Aorta (tissue), 5 donors: Measurements from ENCODE around the gene ANO6. TPM values are rescaled to one million over a fixed set of nuclear protein-coding genes. Genes with fewer than 3 reads are reported as not detected.
"Not testable (repeated sequence)": the region's sequence is repeated elsewhere in the genome, so short reads cannot be mapped to it uniquely, and the experiment has no call there.

Source experiments
- ATAC-seq: fragments of 200-7000 bp; cut with Tn5 transposase; one replicate; pipeline ENCODE4 v1.9.1; 2022; ENCODE audit warnings: moderate library complexity; ENCODE audit not compliant: low FRiP score
- DNase-seq, 2 donors: peaks; one replicate each; pipeline ENCODE4 v3.0.0-alpha.2; 2020
- H3K27ac ChIP-seq, 2 donors: one replicate each; pipeline ENCODE4 v1.5.1; 2013; ENCODE audit warnings: low read length in 2 of 2, mild to moderate bottlenecking in 2 of 2, moderate library complexity in 2 of 2, control low read depth in 1 of 2, inconsistent platforms in 1 of 2, low read depth in 1 of 2
- H3K27me3 ChIP-seq, 2 donors: one replicate each; pipeline ENCODE4 v1.6.1; 2013; ENCODE audit warnings: control low read depth in 1 of 2, low read length in 1 of 2, mild to moderate bottlenecking in 1 of 2, moderate library complexity in 1 of 2; ENCODE audit not compliant: insufficient read depth in 2 of 2, control insufficient read depth in 1 of 2
- H3K36me3 ChIP-seq, 2 donors: one replicate each; pipeline ENCODE4 v1.6.1; 2013; ENCODE audit warnings: control low read depth in 1 of 2, low read length in 1 of 2, mild to moderate bottlenecking in 1 of 2; ENCODE audit not compliant: insufficient read depth in 2 of 2, control insufficient read depth in 1 of 2
- H3K4me1 ChIP-seq, 2 donors: one replicate each; pipeline ENCODE4 v1.6.1; 2013; ENCODE audit warnings: low read length in 2 of 2, control low read depth in 1 of 2, mild to moderate bottlenecking in 1 of 2, moderate library complexity in 1 of 2; ENCODE audit not compliant: insufficient read depth in 2 of 2, control insufficient read depth in 1 of 2
- H3K4me3 ChIP-seq, 2 donors: one replicate each; pipeline ENCODE4 v1.5.1; 2013; ENCODE audit warnings: low read length in 2 of 2, control low read depth in 1 of 2, mild to moderate bottlenecking in 1 of 2
- H3K9me3 ChIP-seq: one replicate; pipeline ENCODE4 v1.6.1; 2013; ENCODE audit warnings: mild to moderate bottlenecking, low read length; ENCODE audit not compliant: control insufficient read depth
- WGBS, 2 donors: extraction: QIAGEN DNeasy Blood & Tissue Kit; methylation state at CpG; one replicate each; pipeline ENCODE4 v1.1.7; 2013; 5-methylcytosine and 5-hydroxymethylcytosine counted together
- intact Hi-C, 2 donors: fragments of 100-400 bp; cut with DNase I; formaldehyde crosslinking; loops; one replicate each; pipeline versions ENCODE4 v1.14.2 to v1.15.0; 2022
- polyA plus RNA-seq, 2 donors: library from polyadenylated mRNA; stranded (reverse); fragments of 200-250 nt; gene quantifications; one replicate each; pipeline ENCODE4 v1.2.3, GENCODE V29; 2013
- total RNA-seq, 2 donors: library from RNA; stranded (reverse); fragmentation: NEBNext Ultra II Directional; extraction: Animal tissue kit (Norgen Biotek cat#: 25700); gene quantifications; one replicate each; pipeline ENCODE4 v1.2.1, GENCODE V29; 2021
- donor health status: healthy with polysubstance abuse.
- donor health status: Bipolar disorder and iron deficiency.
- donor health status: DM: no; HTN: no; CAD: no.
- donor health status: DM: no; HTN: no; CAD: no.
- donor health status: DM: yes; HTN: yes; CAD: no.

The ANO6 gene
- total and polyA plus RNA-seq, 4 donors, result 16.0 to 129 (median 64.6) TPM

DNA sequence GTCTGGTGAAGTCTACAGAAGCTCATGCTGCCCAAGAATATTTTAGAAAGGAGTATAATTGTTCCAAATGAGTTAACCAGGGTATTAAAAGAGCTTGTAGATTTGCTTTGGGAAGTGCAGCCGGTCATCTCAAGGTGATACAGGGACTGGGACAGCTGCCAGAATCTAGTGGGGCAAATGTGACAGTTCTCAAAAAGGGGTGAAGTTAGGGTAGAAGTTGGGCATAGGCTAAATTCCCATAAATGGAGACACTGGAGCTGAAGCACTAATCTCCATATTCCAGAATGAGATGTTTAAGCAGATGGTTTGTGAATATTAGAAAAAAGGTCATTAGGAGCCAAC is 94.7 kb downstream of the ANO6 start:
- H3K4me3 ChIP-seq, result no peak overlapping the region
- H3K27ac ChIP-seq, result peak overlapping the region; percentile 81 to 90
- ATAC-seq, result no peak
- no peak for DNase-seq
- H3K9me3 ChIP-seq, result no peaks in the 10 kb centered on the region
- H3K4me1 ChIP-seq, result peaks cover 11% of the 10 kb centered on the region in 2 donors
- intact Hi-C loops, result no loop called here
- no peaks in the 10 kb centered on the region for H3K27me3 ChIP-seq
- H3K36me3 ChIP-seq, result peaks cover 2 to 3% of the 10 kb centered on the region in 2 donors
- WGBS, 2 donors, result 6 to 12% methylated on average over 1 of the region's 1 CpG

- ATAC-seq (no peak), DNase-seq (no peak)
- intact Hi-C loops, result no loop called here
- H3K4me1 ChIP-seq, result peaks cover 4 to 8% of the 10 kb centered on the region in 2 donors
- H3K27ac ChIP-seq, result peak overlapping the region in 1 of 2 donors; percentile 28
- peaks cover 2 to 3% of the 10 kb centered on the region in 2 donors for H3K36me3 ChIP-seq
- H3K4me3 ChIP-seq, result no peak overlapping the region
- WGBS, 2 donors, result 25 to 31% methylated on average over 1 of the region's 1 CpG
- no peaks in the 10 kb centered on the region for H3K27me3 ChIP-seq
- no peaks in the 10 kb centered on the region for H3K9me3 ChIP-seq
These were observed 96.1 kb downstream of the ANO6 start for GRCh38 chr12:45312012-45312411.

DNA sequence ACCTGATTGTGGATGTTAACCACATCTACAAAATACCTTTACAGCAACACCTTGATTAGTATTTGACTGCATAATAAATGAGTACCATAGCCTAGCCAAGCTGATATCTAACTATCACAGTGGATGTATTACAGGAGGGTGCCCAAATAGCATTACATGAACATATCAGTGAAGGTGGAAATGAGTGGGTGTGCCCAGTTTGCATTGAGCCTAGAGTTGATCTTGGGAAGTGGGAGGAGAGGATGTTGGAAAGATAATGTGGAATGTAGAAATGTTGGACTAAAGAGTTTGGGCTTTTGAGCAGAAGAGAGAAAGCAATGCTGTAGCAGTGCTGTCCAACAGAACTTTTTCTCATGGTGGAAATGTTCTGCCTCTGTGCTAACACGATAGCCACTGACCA is 98.9 kb downstream of the ANO6 start:
- 91 to 94% methylated on average over 1 of the region's 1 CpG for WGBS, 2 donors
- no peak for DNase-seq
- intact Hi-C loops, result no loop called here
- Histone ChIP-seq H3K4me3 (no peak overlapping the region), H3K27ac (no peak overlapping the region), H3K36me3 (peaks cover 2 to 3% of the 10 kb centered on the region in 2 donors), H3K9me3 (no peaks in the 10 kb centered on the region), H3K4me1 (peaks cover 4% of the 10 kb centered on the region in 2 donors), H3K27me3 (no peaks in the 10 kb centered on the region)
- ATAC-seq, result no peak

- no peaks in the 10 kb centered on the region for H3K9me3 ChIP-seq
- 89 to 94% methylated on average over 4 of the region's 4 CpGs for WGBS, 2 donors
- peak overlapping the region in 1 of 2 donors; percentile 40 for H3K27ac ChIP-seq
- DNase-seq, result no peak
- H3K27me3 ChIP-seq, result no peaks in the 10 kb centered on the region
- ATAC-seq, result no peak
- intact Hi-C loops, result no loop called here
- no peak overlapping the region for H3K4me3 ChIP-seq
- H3K4me1 ChIP-seq, result peaks cover 4% of the 10 kb centered on the region in 2 donors
- H3K36me3 ChIP-seq, result peaks cover 2 to 3% of the 10 kb centered on the region in 2 donors
These were observed 99.6 kb downstream of the ANO6 start for GRCh38 chr12:45315462-45315861.

DNA sequence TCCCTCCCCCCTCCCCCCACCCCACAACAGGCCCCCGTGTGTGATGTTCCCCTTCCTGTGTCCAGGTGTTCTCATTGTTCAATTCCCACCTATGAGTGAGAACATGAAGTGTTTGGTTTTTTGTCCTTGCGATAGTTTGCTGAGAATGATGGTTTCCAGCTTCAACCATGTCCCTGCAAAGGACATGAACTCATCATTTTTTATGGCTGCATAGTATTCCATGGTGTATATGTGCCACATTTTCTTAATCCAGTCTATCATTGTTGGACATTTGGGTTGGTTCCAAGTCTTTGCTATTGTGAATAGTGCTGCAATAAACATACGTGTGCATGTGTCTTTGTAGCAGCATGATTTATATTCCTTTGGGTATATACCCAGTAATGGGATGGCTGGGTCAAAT is 101.4 kb downstream of the ANO6 start:
- H3K9me3 ChIP-seq, H3K4me3 ChIP-seq, H3K27me3 ChIP-seq, H3K36me3 ChIP-seq, H3K27ac ChIP-seq, intact Hi-C loops, ATAC-seq, DNase-seq, H3K4me1 ChIP-seq: not testable (repeated sequence)
- 84 to 100% methylated on average over 2 to 3 of the region's 3 CpGs for WGBS, 2 donors

DNA sequence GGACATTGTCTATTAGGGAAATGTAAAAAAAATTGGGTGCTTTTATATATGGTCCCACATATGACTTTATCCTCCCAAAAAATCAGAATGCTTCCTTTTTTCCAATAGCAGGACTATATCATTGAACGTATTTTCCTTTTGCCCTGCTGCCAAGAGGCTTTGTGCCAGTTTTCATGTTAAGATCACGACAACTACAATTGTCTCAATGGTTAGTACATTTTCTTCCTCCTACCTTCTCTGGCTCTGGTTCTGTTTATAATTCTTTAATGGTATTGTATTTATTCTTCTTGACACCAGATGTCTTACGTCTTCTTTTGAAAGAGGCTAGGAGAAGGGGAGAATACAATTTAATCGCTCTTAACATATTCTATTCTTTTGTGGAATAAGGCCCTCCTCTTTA is 106.9 kb downstream of the ANO6 start:
- DNase-seq, result no peak
- 47 to 53% methylated on average over 4 of the region's 4 CpGs for WGBS, 2 donors
- no peak for ATAC-seq
- intact Hi-C loops, result no loop called here
- Histone ChIP-seq H3K4me1 (peaks cover 6 to 12% of the 10 kb centered on the region in 2 donors), H3K36me3 (no peaks in the 10 kb centered on the region), H3K9me3 (no peaks in the 10 kb centered on the region), H3K4me3 (no peak overlapping the region), H3K27ac (no peak overlapping the region), H3K27me3 (no peaks in the 10 kb centered on the region)

- WGBS, 2 donors, result 3 to 6% methylated on average over 4 of the region's 4 CpGs
- no peaks in the 10 kb centered on the region for H3K36me3 ChIP-seq
- ATAC-seq (no peak), DNase-seq (no peak)
- H3K9me3 ChIP-seq, result peaks cover 1% of the 10 kb centered on the region
- peaks cover 10 to 18% of the 10 kb centered on the region in 2 donors for H3K4me1 ChIP-seq
- peak overlapping the region in 1 of 2 donors; percentile 43 for H3K27ac ChIP-seq
- intact Hi-C loops, result no loop called here
- no peak overlapping the region for H3K4me3 ChIP-seq
- H3K27me3 ChIP-seq, result no peaks in the 10 kb centered on the region
These were observed 108.5 kb downstream of the ANO6 start for GRCh38 chr12:45324391-45324790.

GRCh38 chr12:45326358-45326975 is 110.6 kb downstream of the ANO6 start:
- H3K36me3 ChIP-seq, result no peaks in the 10 kb centered on the region
- H3K4me3 ChIP-seq, result no peak overlapping the region
- WGBS, 2 donors, result 58 to 61% methylated on average over 3 of the region's 3 CpGs
- intact Hi-C loops, result no loop called here
- no peak for ATAC-seq
- no peaks in the 10 kb centered on the region for H3K27me3 ChIP-seq
- DNase-seq, result no peak
- peaks cover 1% of the 10 kb centered on the region for H3K9me3 ChIP-seq
- H3K4me1 ChIP-seq, result peaks cover 10 to 23% of the 10 kb centered on the region in 2 donors
- peak overlapping the region in 1 of 2 donors; percentile 57 for H3K27ac ChIP-seq

DNA sequence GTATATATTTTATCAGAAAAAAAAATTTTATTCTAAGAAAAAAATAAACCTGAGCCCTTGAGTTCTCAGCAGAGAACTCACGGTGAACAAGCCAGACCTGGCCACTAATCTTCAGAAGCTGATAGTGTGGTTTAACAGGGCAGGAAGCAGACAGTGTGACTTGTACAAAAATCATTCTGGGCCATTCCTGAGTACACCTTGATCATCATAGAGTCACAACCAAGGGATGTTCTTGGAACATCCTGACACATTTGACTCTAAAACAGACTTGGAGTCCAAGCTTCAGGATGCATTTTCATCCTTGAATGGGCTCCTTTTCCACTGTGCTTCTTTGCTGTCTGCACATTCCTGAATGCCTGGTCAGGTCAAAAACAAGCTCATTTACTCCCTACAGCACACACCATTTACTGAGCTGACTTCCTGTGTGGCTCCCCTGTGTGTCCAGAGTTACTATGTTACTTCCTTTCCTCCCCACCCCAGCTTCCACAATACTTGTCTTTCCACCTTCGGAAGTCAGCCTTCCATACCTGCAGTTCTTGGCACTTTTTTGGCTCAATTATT is 112.0 kb downstream of the ANO6 start:
- Histone ChIP-seq H3K9me3 (peaks cover 1% of the 10 kb centered on the region), H3K27ac (no peak overlapping the region), H3K4me3 (no peak overlapping the region), H3K4me1 (peaks cover 10 to 25% of the 10 kb centered on the region in 2 donors), H3K27me3 (no peaks in the 10 kb centered on the region), H3K36me3 (no peaks in the 10 kb centered on the region)
- 76 to 83% methylated on average over 2 of the region's 2 CpGs for WGBS, 2 donors
- DNase-seq, result no peak
- ATAC-seq, result no peak
- intact Hi-C loops, result no loop called here
